GM23248 (cell line): ENCODE results near the gene TIGD1. TPM values are rescaled to one million over a fixed set of nuclear protein-coding genes. Genes with fewer than 3 reads are reported as not detected.

ENCODE experiments used
- DNase-seq: peaks from one replicate; pipeline ENCODE4 v3.0.0-alpha.2; 2015
- H2AFZ ChIP-seq: fragments of 200-600 bp; sonication (generic); 2 replicates; pipeline ENCODE4 v1.6.1; 2016; ENCODE audit warnings: antibody characterized with exemption
- H3F3A ChIP-seq: fragments of 200-600 bp; sonication (generic); 2 replicates; pipeline ENCODE4 v1.6.1; 2016; ENCODE audit warnings: mild to moderate bottlenecking, antibody characterized with exemption, mixed run types; ENCODE audit not compliant: insufficient read depth
- H3K27ac ChIP-seq: fragments of 200-600 bp; sonication (generic); 2 replicates; pipeline ENCODE4 v1.5.1; 2016; ENCODE audit warnings: mild to moderate bottlenecking
- H3K27me3 ChIP-seq: fragments of 200-600 bp; sonication (generic); replicated peaks from 2 replicates; pipeline ENCODE4 v1.6.1; 2016; ENCODE audit warnings: mild to moderate bottlenecking; ENCODE audit not compliant: insufficient read depth
- H3K36me3 ChIP-seq: fragments of 200-600 bp; sonication (generic); 2 replicates; pipeline ENCODE4 v1.6.1; 2016; ENCODE audit warnings: low read depth, mild to moderate bottlenecking
- H3K4me1 ChIP-seq: fragments of 200-600 bp; sonication (generic); 2 replicates; pipeline ENCODE4 v1.6.1; 2016; ENCODE audit warnings: mild to moderate bottlenecking; ENCODE audit not compliant: insufficient read depth
- H3K4me2 ChIP-seq: fragments of 200-600 bp; sonication (generic); one replicate; pipeline ENCODE4 v1.6.1; 2016; ENCODE audit warnings: mild to moderate bottlenecking; ENCODE audit not compliant: unreplicated experiment
- H3K4me3 ChIP-seq: fragments of 200-600 bp; sonication (generic); 2 replicates; pipeline ENCODE4 v1.5.1; 2016; ENCODE audit warnings: mild to moderate bottlenecking
- H3K79me2 ChIP-seq: fragments of 200-600 bp; sonication (generic); 2 replicates; pipeline ENCODE4 v1.6.1; 2016; ENCODE audit warnings: mild to moderate bottlenecking; ENCODE audit not compliant: insufficient read depth
- H3K9ac ChIP-seq: fragments of 200-600 bp; sonication (generic); 2 replicates; pipeline ENCODE4 v1.6.1; 2016; ENCODE audit warnings: mild to moderate bottlenecking
- H3K9me2 ChIP-seq: fragments of 200-600 bp; sonication (generic); 2 replicates; pipeline ENCODE4 v1.6.1; 2016; ENCODE audit warnings: mixed run types, mild to moderate bottlenecking, moderate library complexity; ENCODE audit not compliant: insufficient read depth
- H3K9me3 ChIP-seq: fragments of 200-600 bp; sonication (generic); one replicate; pipeline ENCODE4 v1.6.1; 2017; ENCODE audit warnings: low read depth
- H4K20me1 ChIP-seq: fragments of 200-600 bp; sonication (generic); 2 replicates; pipeline ENCODE4 v1.6.0; 2016; ENCODE audit not compliant: insufficient read depth
- EZH2 ChIP-seq: fragments of 200-600 bp; sonication (generic); IDR thresholded peaks from 2 replicates; pipeline ENCODE4 v1.6.1; 2018; ENCODE audit warnings: antibody characterized with exemption, mild to moderate bottlenecking; ENCODE audit not compliant: insufficient read depth, poor library complexity, severe bottlenecking
- EZH2phosphoT487 ChIP-seq: fragments of 200-600 bp; sonication (generic); IDR thresholded peaks from 2 replicates; pipeline ENCODE4 v1.6.1; 2018; ENCODE audit warnings: antibody characterized with exemption, moderate library complexity, mild to moderate bottlenecking, low read depth; ENCODE audit not compliant: insufficient read depth
- WGBS, 2 experiments: methylation state at CpG; one replicate each; pipeline ENCODE4 v1.1.6; 2015 to 2017; ENCODE audit warnings: low lambda C conversion rate in 2 of 2, low coverage in 1 of 2; ENCODE audit errors: missing lambda C conversion rate in 2 of 2; 5-methylcytosine and 5-hydroxymethylcytosine counted together
- in situ Hi-C: fragments of 300-500 bp; cut with MboI; formaldehyde crosslinking; loops from 2 replicates; pipeline ENCODE4 v1.15.0; 2020
- polyA plus RNA-seq: library from polyadenylated mRNA; unstranded; fragments of >200 nt; fragmentation: Nextera tagmentation; extraction: Ambion mirVana; gene quantifications from 2 replicates; pipeline ENCODE4 v1.2.1, GENCODE V29; 2016
- total RNA-seq: library from RNA; depleted of rRNA; stranded (reverse); fragments of >200 nt; shearing (Covaris generic); gene quantifications from 2 replicates; pipeline ENCODE4 v1.2.3, GENCODE V29; 2014

TIGD1 gene
- total and polyA plus RNA-seq, 2 experiments from 2014 or later = 3.6 to 4.3 TPM

DNA sequence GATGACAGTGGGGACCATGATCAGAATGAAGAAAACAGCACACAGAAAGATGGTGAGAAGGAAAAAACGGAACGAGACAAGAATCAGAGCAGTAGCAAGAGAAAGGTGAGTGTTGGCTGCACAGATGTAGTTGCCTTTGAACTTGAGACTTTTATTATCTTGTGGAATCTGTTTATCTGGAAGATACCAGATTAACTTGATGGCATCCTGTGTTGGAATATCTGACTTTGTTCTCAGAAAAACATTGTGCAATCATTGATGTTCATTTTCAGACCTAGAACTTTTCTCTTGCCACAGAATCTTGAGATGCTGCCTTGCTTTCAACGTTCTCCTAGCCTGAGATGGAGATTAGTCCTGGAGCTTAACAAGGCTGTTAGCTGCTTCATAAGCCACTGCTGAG, 6.1 kb upstream of the TIGD1 start:
- H3K36me3 ChIP-seq = peaks cover 30% of the 10 kb centered on the region

DNA sequence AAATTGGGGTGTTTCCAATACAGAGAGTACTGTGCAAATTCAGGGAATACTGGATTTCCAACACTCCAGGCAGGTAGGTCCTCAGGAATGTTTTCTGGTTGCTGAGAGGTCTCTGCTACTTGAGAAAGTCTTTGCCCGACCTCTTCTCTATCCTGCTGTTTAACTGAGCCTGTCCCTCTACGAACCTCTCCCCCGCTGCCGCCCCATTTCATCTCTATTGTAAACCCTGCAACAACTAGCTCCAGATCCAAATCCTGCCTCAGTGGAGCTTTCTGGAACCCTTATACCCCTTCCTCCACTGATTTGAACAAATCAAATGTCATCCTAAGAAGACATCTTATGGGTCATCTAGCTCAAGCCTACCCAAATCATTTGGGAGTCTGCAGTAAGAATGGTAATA, 1.4 kb upstream of the TIGD1 start:
- Histone ChIP-seq H3K79me2 (peaks cover 96% of the 10 kb centered on the region), H3K9me3 (no peaks in the 10 kb centered on the region), H3K27me3 (no peaks in the 10 kb centered on the region), H3K4me2 (peak overlapping the region; percentile 91), H3K27ac (peak overlapping the region; percentile 100), H2AFZ (no peak overlapping the region), H3K4me1 (peaks cover 7% of the 10 kb centered on the region), H3F3A (0 out of 2 replicates have a peak, but pooled peaks cover 9% of the 10 kb centered on the region), H3K9ac (peak overlapping the region; percentile 100), H3K4me3 (peak overlapping the region; percentile 89), H3K9me2 (no peaks in the 10 kb centered on the region), H4K20me1 (peaks cover 5% of the 10 kb centered on the region), H3K36me3 (peaks cover 13% of the 10 kb centered on the region)
- DNase-seq = no peak
- WGBS, 2 experiments = 86% methylated on average over 4 of the region's 4 CpGs
- no peak for TF ChIP-seq EZH2
- no peak for TF ChIP-seq EZH2phosphoT487
- in situ Hi-C loops = no loop called here

More for the DNA sequence above, 6.1 kb upstream of the TIGD1 start:
- no peaks in the 10 kb centered on the region for H3K27me3 ChIP-seq
- in situ Hi-C loops = no loop called here
- 94 to 100% methylated on average over 3 of the region's 3 CpGs for WGBS, 2 experiments
- H3K4me3 ChIP-seq = no peak overlapping the region
- H3K9me2 ChIP-seq = no peaks in the 10 kb centered on the region
- peaks cover 97% of the 10 kb centered on the region for H3K79me2 ChIP-seq
- H3K4me2 ChIP-seq = no peak overlapping the region
- no peak overlapping the region for H3K9ac ChIP-seq
- H3K9me3 ChIP-seq = no peaks in the 10 kb centered on the region
- no peak overlapping the region for H3K27ac ChIP-seq
- H3K4me1 ChIP-seq = peaks cover 6% of the 10 kb centered on the region
- TF ChIP-seq EZH2phosphoT487 (no peak), EZH2 (no peak)
- H3F3A ChIP-seq = no peaks in the 10 kb centered on the region
- DNase-seq = no peak
- H2AFZ ChIP-seq = no peak overlapping the region
- H4K20me1 ChIP-seq = peaks cover 8% of the 10 kb centered on the region

DNA sequence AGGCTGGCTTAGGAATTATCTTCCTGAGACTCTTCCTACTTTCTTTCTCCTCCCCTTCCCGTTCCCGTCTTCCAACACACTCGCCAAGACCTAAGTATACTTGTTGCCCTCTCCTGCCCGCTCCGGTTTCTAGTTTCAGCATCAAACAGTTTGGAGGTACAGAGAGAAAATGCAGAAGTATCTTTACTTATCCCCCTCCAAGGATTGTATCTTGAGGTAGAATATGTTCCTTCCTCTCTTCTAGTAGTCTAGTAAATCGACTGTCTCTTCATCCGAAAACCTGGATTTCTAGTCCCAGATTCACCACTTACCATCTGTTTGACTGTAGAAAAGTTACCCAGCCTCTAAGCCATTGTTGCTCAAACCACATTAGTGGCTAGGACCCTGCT, 887 bp upstream of the TIGD1 start:
- Histone ChIP-seq H3K79me2 (peaks cover 96% of the 10 kb centered on the region), H3F3A (0 out of 2 replicates have a peak, but pooled peaks cover 9% of the 10 kb centered on the region), H3K4me3 (peak overlapping the region; percentile 89), H3K36me3 (peaks cover 13% of the 10 kb centered on the region), H3K9me2 (no peaks in the 10 kb centered on the region), H3K4me2 (peak overlapping the region; percentile 91), H3K9ac (peak overlapping the region; percentile 100), H3K9me3 (no peaks in the 10 kb centered on the region), H2AFZ (peak overlapping the region; percentile 87; the same call in 1 of the 2 replicates), H3K27ac (peak overlapping the region; percentile 100), H3K4me1 (peaks cover 7% of the 10 kb centered on the region), H3K27me3 (no peaks in the 10 kb centered on the region), H4K20me1 (peaks cover 5% of the 10 kb centered on the region)
- TF ChIP-seq EZH2phosphoT487 (no peak), EZH2 (no peak)
- in situ Hi-C loops = no loop called here
- DNase-seq = no peak
- 2 to 5% methylated on average over 7 of the region's 7 CpGs for WGBS, 2 experiments

DNA sequence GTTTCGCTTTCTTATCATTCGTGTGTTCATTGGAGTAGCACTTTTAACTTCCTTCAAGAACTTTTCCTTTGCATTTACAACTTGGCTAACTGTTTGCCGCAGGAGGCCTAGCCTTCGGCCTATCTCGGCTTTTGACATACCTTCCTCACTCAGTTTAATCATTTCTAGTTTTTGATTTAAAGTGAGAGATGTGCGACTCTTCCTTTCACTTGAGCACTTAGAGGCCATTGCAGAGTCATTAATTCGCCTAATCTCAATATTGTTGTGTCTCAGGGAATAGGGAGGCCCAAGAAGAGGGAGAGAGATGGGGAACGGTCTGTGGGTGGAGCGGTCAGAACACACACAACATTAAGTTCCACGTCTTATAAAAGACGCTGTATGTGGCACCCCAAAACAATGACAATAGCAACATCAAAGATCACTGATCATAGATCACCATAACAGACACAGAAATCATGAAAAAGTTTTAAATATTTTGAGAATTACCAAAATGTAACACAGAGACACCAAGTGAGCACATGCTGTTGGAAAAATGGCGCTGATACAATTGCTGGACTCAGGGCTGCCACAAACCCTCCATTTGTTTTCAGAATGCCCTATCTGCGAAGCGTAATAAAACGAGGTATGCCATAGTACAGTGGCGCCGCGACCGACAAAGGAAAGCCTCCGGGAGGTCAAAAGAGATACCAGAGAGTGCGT, 553 bp downstream of the TIGD1 start:
- in situ Hi-C loops = loop anchor here (25.0 kb wide), 1 partner anchor 638 kb away; no protein-coding TSS in a partner anchor
- Histone ChIP-seq H3K27me3 (no peaks in the 10 kb centered on the region), H3K36me3 (peaks cover 13% of the 10 kb centered on the region), H3K9me2 (no peaks in the 10 kb centered on the region), H3K9ac (peak overlapping the region; percentile 100), H3F3A (0 out of 2 replicates have a peak, but pooled peaks cover 9% of the 10 kb centered on the region), H3K4me3 (peak overlapping the region; percentile 89), H3K27ac (peak overlapping the region; percentile 100), H3K9me3 (no peaks in the 10 kb centered on the region), H3K79me2 (peaks cover 82% of the 10 kb centered on the region), H2AFZ (peak overlapping the region; percentile 87), H3K4me2 (peak overlapping the region; percentile 94), H4K20me1 (no peaks in the 10 kb centered on the region; the same call in none of the 2 replicates), H3K4me1 (peaks cover 7% of the 10 kb centered on the region)
- TF ChIP-seq EZH2phosphoT487 = no peak
- TF ChIP-seq EZH2 = no peak
- no peak for DNase-seq
- 31 to 32% methylated on average over 21 of the region's 21 CpGs for WGBS, 2 experiments
